Measurements from ENCODE around the gene ARHGAP18. TPM values are rescaled to one million over a fixed set of nuclear protein-coding genes. Genes with fewer than 3 reads are reported as not detected.

The ARHGAP18 gene
- total and polyA plus RNA-seq, 8 donors: 6.0 to 104 (median 30.2) TPM

- Histone ChIP-seq H3K4me1 (peaks cover 5 to 85% (median 44%) of the 10 kb centered on the region in 4 donors), H3K9me3 (no peaks in the 10 kb centered on the region), H3K4me3 (no peak overlapping the region), H3K27me3 (no peaks in the 10 kb centered on the region), H3K36me3 (no peaks in the 10 kb centered on the region), H3K27ac (no peak overlapping the region)
- 29 to 66% (median 43%) methylated on average over 2 of the region's 2 CpGs for WGBS, 5 donors
- intact Hi-C loops (cut with DNase I; ENCODE audit: low total_unique reads): no loop called here
- TF ChIP-seq POLR2AphosphoS5 (IDR thresholded peaks at IDR 0.05) (no peak), EP300 (IDR thresholded peaks at IDR 0.05) (no peak), POLR2A (IDR thresholded peaks at IDR 0.05) (no peak)
- TF ChIP-seq, protein P1, sequence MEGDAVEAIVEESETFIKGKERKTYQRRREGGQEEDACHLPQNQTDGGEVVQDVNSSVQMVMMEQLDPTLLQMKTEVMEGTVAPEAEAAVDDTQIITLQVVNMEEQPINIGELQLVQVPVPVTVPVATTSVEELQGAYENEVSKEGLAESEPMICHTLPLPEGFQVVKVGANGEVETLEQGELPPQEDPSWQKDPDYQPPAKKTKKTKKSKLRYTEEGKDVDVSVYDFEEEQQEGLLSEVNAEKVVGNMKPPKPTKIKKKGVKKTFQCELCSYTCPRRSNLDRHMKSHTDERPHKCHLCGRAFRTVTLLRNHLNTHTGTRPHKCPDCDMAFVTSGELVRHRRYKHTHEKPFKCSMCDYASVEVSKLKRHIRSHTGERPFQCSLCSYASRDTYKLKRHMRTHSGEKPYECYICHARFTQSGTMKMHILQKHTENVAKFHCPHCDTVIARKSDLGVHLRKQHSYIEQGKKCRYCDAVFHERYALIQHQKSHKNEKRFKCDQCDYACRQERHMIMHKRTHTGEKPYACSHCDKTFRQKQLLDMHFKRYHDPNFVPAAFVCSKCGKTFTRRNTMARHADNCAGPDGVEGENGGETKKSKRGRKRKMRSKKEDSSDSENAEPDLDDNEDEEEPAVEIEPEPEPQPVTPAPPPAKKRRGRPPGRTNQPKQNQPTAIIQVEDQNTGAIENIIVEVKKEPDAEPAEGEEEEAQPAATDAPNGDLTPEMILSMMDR (IDR thresholded peaks at IDR 0.05): no peak
- no peak for DNase-seq
Observed at GRCh38 chr6:129694036-129694435, 15.9 kb downstream of the ARHGAP18 start.

GRCh38 chr6:129692467-129692866 lies 17.5 kb downstream of the ARHGAP18 start:
- WGBS, 5 donors: 75 to 90% (median 85%) methylated on average over 2 of the region's 2 CpGs
- H3K4me1 ChIP-seq: peaks cover 9 to 97% (median 51%) of the 10 kb centered on the region in 4 donors

GRCh38 chr6:129691709-129692108 lies 18.3 kb downstream of the ARHGAP18 start:
- intact Hi-C loops (cut with DNase I; ENCODE audit: low total_unique reads): no loop called here
- no peaks in the 10 kb centered on the region for H3K27me3 ChIP-seq
- TF ChIP-seq EP300 (IDR thresholded peaks at IDR 0.05) (no peak), POLR2AphosphoS5 (IDR thresholded peaks at IDR 0.05) (no peak), POLR2A (IDR thresholded peaks at IDR 0.05) (no peak)
- TF ChIP-seq, protein P1 (IDR thresholded peaks at IDR 0.05): no peak
- peaks cover 11 to 94% (median 50%) of the 10 kb centered on the region in 4 donors for H3K4me1 ChIP-seq
- WGBS, 5 donors: 38 to 79% (median 58%) methylated on average over 1 of the region's 1 CpG
- no peaks in the 10 kb centered on the region for H3K36me3 ChIP-seq
- DNase-seq: no peak
- peak overlapping the region in 2 of 5 donors; percentile 2 to 48 for H3K27ac ChIP-seq
- H3K9me3 ChIP-seq: no peaks in the 10 kb centered on the region
- H3K4me3 ChIP-seq: no peak overlapping the region

More at GRCh38 chr6:129692467-129692866, 17.5 kb downstream of the ARHGAP18 start:
- H3K4me3 ChIP-seq: no peak overlapping the region
- peak overlapping the region in 1 of 5 donors; percentile 1 for H3K27ac ChIP-seq
- no peaks in the 10 kb centered on the region for H3K27me3 ChIP-seq
- H3K36me3 ChIP-seq: no peaks in the 10 kb centered on the region
- DNase-seq: no peak
- intact Hi-C loops (cut with DNase I; ENCODE audit: low total_unique reads): no loop called here
- no peaks in the 10 kb centered on the region for H3K9me3 ChIP-seq
- TF ChIP-seq, protein P1 (IDR thresholded peaks at IDR 0.05): no peak
- no peak for TF ChIP-seq POLR2A (IDR thresholded peaks at IDR 0.05)
- no peak for TF ChIP-seq EP300 (IDR thresholded peaks at IDR 0.05)

DNA sequence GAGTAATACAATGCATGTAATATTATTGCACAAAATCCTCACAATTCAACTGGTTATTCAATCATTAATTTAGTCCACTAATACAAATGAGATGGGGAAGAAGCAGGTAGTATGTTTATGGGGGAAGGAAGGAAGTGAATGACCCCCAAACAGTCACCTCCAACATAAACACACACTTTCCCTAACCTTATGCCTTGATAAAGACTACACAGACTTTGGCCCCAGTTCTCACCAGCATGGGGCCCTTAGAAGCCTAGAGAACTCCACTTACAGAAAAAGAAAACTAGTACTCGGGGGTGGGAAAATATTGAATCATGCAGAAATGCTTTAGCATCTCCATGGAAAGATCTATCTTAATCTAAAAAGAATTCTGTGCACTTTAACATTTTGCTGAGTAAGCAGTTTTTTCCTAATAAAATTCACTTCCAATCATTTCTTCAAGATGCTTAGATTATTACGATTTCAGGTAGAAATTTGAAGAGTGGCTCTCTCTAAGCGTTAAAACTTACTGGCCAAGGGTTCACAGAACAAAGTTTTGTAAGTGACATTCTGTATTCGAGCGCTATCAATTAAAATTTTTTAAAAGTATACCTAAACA lies 18.8 kb downstream of the ARHGAP18 start:
- DNase-seq: no peak
- TF ChIP-seq POLR2A (IDR thresholded peaks at IDR 0.05) (no peak), EP300 (IDR thresholded peaks at IDR 0.05) (no peak), POLR2AphosphoS5 (IDR thresholded peaks at IDR 0.05) (no peak)
- TF ChIP-seq, protein P1 (IDR thresholded peaks at IDR 0.05): no peak
- H3K4me3 ChIP-seq: no peak overlapping the region
- H3K27ac ChIP-seq: peak overlapping the region in 1 of 5 donors; percentile 48
- intact Hi-C loops (cut with DNase I; ENCODE audit: low total_unique reads): no loop called here
- WGBS, 5 donors: 73 to 86% (median 82%) methylated on average over 5 of the region's 5 CpGs
- no peaks in the 10 kb centered on the region for H3K36me3 ChIP-seq
- H3K9me3 ChIP-seq: no peaks in the 10 kb centered on the region
- peaks cover 17 to 94% (median 50%) of the 10 kb centered on the region in 4 donors for H3K4me1 ChIP-seq
- no peaks in the 10 kb centered on the region for H3K27me3 ChIP-seq
